ENCODE results near the gene RFFL. TPM values are rescaled to one million over a fixed set of nuclear protein-coding genes. Genes with fewer than 3 reads are reported as not detected.

The RFFL gene
- total and polyA plus RNA-seq, 9 of the 15 experiments (the other 6 are each of a cell fraction or from before 2014, with no cell fraction given), result 3.4 to 18.1 (median 12.8) TPM

DNA sequence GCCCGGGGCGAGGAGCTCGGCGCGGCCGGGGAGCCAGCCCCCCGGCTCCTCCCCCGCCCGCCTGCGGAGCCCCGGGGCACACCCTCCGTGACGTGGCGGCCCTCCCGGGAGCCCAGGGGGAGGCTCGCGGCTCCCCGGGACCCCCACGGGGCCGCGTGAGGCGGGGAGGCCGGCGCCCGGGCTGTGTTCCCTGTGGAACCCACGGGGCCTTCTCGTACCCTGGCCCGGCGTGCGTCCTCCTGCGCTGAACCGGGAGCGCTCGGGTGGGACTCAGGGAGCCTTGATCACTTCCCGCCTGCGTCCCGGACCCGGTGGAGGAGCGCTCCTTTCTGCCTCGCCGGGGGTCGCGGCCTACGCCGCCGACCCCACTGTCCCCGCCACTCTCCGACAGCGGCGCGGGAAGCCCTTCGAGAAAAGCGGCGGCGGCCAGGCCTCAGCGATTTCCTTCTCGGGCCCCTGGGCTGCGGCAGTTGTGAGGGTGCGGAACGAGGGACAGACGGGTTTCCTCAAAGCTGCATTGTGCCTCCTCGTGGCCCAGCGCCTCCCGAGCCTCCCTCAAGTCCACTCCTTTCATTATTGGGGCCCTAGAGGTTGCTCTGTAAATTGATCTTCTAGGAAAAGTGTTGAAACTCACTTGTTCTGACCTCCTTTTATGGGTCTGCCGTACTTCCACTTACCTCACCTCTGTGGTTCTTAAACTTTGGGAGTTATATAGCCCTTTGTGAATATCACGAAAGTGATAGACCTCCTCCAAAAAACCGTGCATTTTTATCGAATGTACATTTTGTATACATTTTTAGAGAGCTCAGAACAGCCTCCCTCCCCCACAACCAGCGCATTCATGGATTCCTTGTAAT is 82.6 kb downstream of the RFFL start (continued):
- TF ChIP-seq, protein P1, sequence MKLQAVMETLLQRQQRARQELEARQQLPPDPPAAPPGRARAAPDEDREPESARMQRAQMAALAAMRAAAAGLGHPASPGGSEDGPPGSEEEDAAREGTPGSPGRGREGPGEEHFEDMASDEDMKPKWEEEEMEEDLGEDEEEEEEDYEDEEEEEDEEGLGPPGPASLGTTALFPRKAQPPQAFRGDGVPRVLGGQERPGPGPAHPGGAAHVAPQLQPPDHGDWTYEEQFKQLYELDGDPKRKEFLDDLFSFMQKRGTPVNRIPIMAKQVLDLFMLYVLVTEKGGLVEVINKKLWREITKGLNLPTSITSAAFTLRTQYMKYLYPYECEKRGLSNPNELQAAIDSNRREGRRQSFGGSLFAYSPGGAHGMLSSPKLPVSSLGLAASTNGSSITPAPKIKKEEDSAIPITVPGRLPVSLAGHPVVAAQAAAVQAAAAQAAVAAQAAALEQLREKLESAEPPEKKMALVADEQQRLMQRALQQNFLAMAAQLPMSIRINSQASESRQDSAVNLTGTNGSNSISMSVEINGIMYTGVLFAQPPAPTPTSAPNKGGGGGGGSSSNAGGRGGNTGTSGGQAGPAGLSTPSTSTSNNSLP (IDR thresholded peaks at IDR 0.05; ENCODE audit: borderline replicate concordance, low read depth, low read length), result no peak
- TF ChIP-seq, protein P2, sequence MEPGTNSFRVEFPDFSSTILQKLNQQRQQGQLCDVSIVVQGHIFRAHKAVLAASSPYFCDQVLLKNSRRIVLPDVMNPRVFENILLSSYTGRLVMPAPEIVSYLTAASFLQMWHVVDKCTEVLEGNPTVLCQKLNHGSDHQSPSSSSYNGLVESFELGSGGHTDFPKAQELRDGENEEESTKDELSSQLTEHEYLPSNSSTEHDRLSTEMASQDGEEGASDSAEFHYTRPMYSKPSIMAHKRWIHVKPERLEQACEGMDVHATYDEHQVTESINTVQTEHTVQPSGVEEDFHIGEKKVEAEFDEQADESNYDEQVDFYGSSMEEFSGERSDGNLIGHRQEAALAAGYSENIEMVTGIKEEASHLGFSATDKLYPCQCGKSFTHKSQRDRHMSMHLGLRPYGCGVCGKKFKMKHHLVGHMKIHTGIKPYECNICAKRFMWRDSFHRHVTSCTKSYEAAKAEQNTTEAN (CRISPR knock-in tag; IDR thresholded peaks at IDR 0.05), result 0 out of 2 replicates have a peak, but pooled peaks have one; percentile 34
- no peak for TF ChIP-seq JUN (IDR thresholded peaks at IDR 0.05; ENCODE audit: borderline replicate concordance, low read depth, low read length)
- TF ChIP-seq JUN (CRISPR knock-in tag; IDR thresholded peaks at IDR 0.05; ENCODE audit: borderline replicate concordance), result no peak
- no peak for TF ChIP-seq PHF21A (IDR thresholded peaks at IDR 0.05; ENCODE audit: borderline replicate concordance, low read depth)
- no peak for TF ChIP-seq FOXJ2 (tag; IDR thresholded peaks at IDR 0.05)
- TF ChIP-seq NFXL1 (CRISPR knock-in tag; IDR thresholded peaks at IDR 0.05), result no peak
- TF ChIP-seq KAT7 (CRISPR knock-in tag; IDR thresholded peaks at IDR 0.05; ENCODE audit: borderline replicate concordance), result peak; percentile 80; the same call in 1 of the 2 replicates
- TF ChIP-seq, protein P3, sequence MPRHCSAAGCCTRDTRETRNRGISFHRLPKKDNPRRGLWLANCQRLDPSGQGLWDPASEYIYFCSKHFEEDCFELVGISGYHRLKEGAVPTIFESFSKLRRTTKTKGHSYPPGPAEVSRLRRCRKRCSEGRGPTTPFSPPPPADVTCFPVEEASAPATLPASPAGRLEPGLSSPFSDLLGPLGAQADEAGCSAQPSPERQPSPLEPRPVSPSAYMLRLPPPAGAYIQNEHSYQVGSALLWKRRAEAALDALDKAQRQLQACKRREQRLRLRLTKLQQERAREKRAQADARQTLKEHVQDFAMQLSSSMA (CRISPR knock-in tag; IDR thresholded peaks at IDR 0.05), result 0 out of 2 replicates have a peak, but pooled peaks have one; percentile 24
- no peak for TF ChIP-seq SREBF1 (IDR thresholded peaks at IDR 0.05; ENCODE audit: borderline replicate concordance, low read depth, low read length)
- TF ChIP-seq, protein P4, sequence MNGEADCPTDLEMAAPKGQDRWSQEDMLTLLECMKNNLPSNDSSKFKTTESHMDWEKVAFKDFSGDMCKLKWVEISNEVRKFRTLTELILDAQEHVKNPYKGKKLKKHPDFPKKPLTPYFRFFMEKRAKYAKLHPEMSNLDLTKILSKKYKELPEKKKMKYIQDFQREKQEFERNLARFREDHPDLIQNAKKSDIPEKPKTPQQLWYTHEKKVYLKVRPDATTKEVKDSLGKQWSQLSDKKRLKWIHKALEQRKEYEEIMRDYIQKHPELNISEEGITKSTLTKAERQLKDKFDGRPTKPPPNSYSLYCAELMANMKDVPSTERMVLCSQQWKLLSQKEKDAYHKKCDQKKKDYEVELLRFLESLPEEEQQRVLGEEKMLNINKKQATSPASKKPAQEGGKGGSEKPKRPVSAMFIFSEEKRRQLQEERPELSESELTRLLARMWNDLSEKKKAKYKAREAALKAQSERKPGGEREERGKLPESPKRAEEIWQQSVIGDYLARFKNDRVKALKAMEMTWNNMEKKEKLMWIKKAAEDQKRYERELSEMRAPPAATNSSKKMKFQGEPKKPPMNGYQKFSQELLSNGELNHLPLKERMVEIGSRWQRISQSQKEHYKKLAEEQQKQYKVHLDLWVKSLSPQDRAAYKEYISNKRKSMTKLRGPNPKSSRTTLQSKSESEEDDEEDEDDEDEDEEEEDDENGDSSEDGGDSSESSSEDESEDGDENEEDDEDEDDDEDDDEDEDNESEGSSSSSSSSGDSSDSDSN (IDR thresholded peaks at IDR 0.05; ENCODE audit: borderline replicate concordance in 1 of 2, low read depth in 2 of 2, low read length in 2 of 2), result 0 out of 4 replicates have a peak, but pooled peaks of 1 of the 2 experiments have one; percentile 11
- TF ChIP-seq NCOA4 (IDR thresholded peaks at IDR 0.05; ENCODE audit: partially characterized antibody), result no peak
- no peak for TF ChIP-seq ZNF76 (CRISPR knock-in tag; IDR thresholded peaks at IDR 0.05; ENCODE audit: borderline replicate concordance)
- TF ChIP-seq PRMT5 (CRISPR knock-in tag; IDR thresholded peaks at IDR 0.05), result no peak
- TF ChIP-seq NFATC3 (IDR thresholded peaks at IDR 0.05), result no peak
- TF ChIP-seq GATA2 (CRISPR knock-in tag; IDR thresholded peaks at IDR 0.05), result no peak
- no peak for TF ChIP-seq TAF9B (IDR thresholded peaks at IDR 0.05; ENCODE audit: partially characterized antibody)
- no peak for TF ChIP-seq NUFIP1 (IDR thresholded peaks at IDR 0.05; ENCODE audit: partially characterized antibody)
- TF ChIP-seq MTF1 (CRISPR knock-in tag; IDR thresholded peaks at IDR 0.05; ENCODE audit: borderline replicate concordance), result no peak
- no peak for TF ChIP-seq EGR1 (conservative IDR thresholded peaks at IDR 0.05)
- TF ChIP-seq KLF10 (CRISPR knock-in tag; IDR thresholded peaks at IDR 0.05), result no peak
- TF ChIP-seq SAFB (IDR thresholded peaks at IDR 0.05; ENCODE audit: borderline replicate concordance, low read depth, low read length), result peak; percentile 79; the same call in 1 of the 2 replicates

Measured in K562 (cell line).